HG03139 (cell line): ENCODE data around the gene ADGRV1.

ENCODE experiments used
- ATAC-seq: cut with Tn5 transposase; IDR thresholded peaks from one replicate; pipeline ENCODE4 v1.9.1; 2021; ENCODE audit not compliant: unreplicated experiment

Gene ADGRV1

DNA sequence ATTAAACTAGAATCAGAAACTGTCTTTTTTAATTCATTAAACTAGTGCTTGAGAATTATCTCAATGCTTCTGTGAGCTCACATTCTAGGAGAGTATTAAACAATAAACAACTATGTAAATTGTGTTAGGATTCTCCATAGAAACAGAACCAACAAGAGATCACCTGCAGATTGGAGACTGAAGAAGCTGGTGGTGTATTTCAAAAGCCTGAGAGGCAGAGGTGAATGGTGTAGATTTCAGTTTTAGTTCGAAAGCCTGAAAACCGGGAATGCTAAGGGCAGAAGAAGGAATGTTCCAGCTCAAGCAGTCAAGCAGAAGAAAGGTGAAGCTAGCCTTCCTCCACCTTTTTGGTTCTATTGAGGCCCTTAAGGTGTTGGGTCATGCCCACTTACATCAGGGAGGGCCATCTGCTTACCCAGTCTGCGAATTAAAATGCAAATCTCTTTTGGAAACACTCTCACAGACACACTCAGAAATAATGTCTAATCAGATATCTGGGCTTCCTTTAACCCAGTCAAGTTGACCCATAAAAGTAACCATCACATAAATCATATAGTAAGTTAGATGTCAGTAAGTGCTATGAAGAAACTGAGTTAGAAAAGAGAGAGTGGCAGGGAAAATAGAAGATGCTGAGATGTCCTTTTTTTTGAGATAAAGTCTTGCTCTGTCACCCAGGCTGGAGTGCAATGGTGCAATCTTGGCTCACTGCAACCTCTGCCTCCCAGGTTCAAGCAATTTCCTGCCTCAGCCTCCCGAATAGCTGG is 533.1 kb downstream of the ADGRV1 start:
- no peak for ATAC-seq

GRCh38 chr5:91092859-91093783 is 534.5 kb downstream of the ADGRV1 start:
- ATAC-seq = no peak

DNA sequence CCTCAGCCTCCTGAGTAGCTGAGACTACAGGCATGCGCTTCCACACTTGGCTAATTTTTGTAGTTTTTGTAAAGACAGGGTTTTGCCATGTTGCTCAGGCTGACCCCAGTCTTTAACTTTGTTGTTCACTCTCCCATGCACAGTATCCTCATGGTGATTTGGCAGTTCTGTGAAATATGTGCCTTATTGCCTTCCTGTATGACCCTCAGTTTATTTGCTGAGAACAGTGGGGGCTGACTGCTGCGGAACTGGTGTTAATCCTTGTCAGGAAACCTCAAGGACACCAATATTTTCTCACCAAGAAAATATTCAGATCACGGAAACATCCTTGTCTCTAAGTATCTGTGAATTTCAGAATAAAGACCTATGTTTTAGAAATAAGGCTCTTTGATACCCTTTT is 536.7 kb downstream of the ADGRV1 start:
- ATAC-seq = no peak

- ATAC-seq = no peak
These were observed 537.3 kb downstream of the ADGRV1 start for GRCh38 chr5:91095786-91096385.

DNA sequence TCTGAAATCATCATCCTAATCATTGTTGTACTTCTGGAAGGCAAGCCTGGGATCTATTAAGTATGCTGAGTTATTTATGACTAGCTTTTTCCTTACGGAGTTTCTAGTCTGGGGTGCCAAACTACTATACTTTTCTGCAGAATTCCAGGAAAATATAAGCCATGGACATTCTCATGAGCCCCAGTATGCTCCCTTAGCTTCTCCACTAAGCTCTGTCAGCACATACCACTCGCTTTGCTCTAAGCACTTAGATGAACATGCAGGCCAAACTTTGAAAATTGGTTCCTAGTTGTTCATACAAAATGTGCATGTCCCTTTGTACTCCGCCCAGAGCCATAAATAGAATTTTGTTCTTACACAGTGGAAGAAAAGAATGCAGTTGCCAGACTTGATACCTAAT is 539.9 kb downstream of the ADGRV1 start:
- no peak for ATAC-seq

DNA sequence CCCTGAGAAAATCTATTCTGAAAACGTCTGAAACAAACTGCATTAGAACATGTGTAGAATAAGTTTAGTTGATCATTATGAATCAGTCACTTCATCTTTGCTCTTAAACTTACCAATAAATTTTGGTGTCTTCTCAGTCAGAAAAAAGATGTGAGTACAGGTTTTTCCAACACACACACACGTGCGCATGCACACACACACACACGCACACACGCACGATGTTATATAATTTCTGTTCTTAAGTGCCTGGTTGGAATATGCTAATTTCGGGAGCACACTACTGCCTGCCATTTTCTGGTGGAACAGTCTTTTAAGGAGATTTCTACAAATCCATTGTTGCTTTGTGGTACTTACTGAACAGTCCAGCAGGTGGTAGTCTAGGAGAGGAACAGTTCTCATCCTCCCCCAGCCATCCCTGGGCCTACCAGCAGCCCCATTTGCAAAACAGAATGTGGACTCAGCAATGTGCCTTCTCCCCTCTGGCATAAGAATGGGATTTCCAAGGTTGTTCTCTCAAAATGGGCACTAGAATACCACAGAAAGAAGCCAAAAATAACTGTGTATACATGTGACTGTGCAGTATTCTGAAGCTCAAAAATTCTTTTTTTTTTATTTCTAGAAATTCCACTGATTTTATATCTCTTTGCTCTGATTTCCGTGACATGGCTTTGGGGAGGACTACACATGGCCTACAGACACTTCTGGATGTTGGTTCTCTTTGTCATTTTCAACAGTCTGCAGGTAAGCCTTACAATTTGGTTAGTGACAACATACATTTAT is 543.2 kb downstream of the ADGRV1 start:
- peak; percentile 96 for ATAC-seq

- ATAC-seq = no peak
These were observed 544.9 kb downstream of the ADGRV1 start for GRCh38 chr5:91103353-91104061.

DNA sequence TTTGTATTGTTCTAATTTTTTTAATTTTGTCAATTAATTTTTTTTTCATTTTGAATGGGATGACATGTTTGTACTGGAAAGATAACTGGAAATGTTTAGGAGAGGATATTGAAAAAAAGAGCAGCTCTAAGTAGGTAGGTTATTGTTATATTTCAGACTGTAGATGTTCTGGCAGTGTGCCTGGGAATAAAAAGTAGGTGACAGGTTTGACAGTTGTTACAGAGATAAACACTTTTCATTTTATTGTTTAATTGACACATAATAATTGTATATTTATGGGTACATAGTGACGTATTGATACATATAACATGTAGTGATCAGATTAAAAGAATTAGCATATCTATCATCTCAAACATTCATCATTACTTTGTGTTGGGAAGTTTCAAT is 545.5 kb downstream of the ADGRV1 start:
- no peak for ATAC-seq

DNA sequence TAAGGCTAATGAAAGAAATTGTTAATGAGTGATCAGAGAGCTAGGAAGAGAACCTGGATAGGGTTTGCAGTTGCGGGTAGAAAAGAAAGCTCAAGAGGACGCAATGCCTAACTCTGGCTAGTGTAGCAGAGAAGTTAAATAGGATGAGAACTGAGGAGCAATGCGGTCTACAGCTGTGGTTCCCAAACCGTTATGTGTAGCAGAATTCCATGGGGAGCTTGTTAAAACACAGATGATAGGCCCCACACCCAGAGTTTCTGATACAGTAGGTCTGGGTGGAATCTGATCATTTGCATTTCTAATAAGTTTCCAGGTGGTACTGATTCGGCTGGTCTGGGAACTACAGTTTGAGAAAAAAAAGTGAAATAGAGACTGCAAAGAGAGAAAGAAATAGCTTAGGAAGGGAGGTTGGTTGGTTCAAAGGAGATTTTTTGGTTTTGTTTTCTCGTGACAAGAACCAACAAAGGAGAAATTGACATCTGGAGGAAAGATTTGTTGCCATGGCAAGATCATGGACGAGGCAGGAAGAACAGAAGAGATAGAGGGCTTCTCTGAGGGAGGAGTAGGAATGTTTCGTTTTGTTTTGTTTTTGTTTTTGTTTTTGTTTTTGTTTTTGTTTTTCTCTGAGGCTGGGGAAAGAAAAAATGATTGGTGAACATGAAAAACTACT is 548.4 kb downstream of the ADGRV1 start:
- ATAC-seq = no peak

DNA sequence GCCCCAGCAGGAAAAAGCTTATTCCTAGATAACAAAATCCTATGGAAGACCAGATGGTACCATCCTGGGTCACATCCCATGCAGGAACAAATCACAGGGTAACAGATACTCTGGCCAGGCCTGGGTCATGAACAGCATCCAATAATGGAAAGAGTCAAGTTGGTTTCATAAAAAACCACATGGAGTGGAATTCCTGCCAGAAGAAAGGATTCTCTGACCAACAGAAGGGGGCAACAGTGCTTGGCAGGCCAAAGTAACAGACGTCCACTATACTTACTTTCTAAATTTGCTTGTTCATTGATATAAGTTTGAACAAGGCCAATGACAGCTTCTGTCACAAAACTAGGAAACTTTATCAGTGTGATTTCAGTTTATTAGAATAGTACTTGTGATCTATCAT is 551.0 kb downstream of the ADGRV1 start:
- ATAC-seq = no peak

GRCh38 chr5:91110686-91111085 is 552.1 kb downstream of the ADGRV1 start:
- no peak for ATAC-seq

DNA sequence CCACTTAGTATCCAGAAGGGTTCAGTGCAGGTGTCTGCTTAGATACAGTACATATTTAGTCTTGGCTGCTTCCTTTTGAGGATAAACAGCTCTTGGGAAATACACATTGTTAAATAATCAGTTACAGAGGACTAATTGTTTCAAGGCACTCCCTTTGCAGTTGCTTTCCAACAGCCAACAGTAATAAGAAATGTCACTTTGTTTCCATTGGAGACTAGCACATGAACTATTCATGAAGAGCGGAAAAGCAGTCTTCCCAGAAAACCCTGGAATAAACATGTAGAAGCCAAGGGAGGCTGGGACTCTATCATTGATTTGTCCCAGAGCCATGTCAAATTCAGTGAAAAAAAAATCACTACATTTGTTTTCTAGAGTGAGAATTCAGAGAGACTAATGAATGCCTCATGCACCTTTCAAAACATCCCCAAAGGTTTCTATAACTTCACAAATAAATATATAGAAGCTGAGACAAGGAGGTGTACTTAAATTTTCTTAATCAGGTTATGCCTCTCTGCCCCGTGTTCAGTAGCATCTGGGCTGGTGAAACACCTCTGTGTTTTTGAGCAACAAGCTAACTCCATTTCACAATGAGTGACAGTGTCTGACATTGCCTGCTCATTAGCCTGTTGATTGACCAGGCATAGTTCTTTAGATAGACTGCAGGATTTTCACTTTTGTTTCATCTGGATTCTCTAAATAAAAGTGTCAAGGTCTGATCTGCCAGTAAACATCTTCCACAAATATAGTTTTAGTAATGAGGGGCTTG is 553.1 kb downstream of the ADGRV1 start:
- ATAC-seq = no peak

- ATAC-seq = no peak
These were observed 556.1 kb downstream of the ADGRV1 start for GRCh38 chr5:91114658-91115057.

DNA sequence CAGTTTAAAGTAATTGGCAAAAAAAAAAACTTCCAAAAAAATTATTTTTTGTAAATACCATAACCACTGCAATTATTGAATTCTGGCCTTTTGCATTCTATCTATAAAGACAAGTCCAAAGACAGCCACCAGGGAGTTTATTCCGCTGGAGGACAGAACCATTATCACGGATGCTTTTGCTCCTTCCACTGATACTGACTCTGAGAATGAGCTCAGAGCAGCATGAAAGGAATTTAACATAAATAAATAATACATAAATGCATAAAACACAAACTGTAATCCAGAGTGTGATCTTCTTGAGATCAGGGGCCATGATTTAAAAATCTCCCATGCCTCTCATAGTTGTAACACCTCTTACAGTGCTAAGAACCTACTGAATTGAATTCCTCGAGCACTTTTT is 559.8 kb downstream of the ADGRV1 start:
- no peak for ATAC-seq

DNA sequence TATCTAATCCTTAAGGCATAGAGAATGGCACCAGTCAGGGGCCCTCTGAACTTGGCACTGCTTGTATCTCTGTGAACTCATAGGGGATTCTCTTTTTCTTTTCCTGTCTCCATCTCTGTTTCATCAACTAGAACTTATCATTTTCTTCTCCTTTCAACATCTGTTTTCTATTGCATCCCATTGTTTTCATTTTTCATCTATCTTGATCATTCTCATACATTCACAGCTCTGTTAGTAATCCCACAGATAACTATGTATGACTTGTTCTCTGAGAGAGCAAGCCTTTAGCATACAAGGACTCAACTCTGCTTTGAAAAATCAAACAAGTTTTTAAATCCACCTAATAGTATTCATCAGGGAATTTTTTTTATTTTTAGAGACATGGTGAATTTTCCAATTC is 560.2 kb downstream of the ADGRV1 start:
- no peak for ATAC-seq

- ATAC-seq = no peak
These were observed 560.6 kb downstream of the ADGRV1 start for GRCh38 chr5:91119217-91119616.

DNA sequence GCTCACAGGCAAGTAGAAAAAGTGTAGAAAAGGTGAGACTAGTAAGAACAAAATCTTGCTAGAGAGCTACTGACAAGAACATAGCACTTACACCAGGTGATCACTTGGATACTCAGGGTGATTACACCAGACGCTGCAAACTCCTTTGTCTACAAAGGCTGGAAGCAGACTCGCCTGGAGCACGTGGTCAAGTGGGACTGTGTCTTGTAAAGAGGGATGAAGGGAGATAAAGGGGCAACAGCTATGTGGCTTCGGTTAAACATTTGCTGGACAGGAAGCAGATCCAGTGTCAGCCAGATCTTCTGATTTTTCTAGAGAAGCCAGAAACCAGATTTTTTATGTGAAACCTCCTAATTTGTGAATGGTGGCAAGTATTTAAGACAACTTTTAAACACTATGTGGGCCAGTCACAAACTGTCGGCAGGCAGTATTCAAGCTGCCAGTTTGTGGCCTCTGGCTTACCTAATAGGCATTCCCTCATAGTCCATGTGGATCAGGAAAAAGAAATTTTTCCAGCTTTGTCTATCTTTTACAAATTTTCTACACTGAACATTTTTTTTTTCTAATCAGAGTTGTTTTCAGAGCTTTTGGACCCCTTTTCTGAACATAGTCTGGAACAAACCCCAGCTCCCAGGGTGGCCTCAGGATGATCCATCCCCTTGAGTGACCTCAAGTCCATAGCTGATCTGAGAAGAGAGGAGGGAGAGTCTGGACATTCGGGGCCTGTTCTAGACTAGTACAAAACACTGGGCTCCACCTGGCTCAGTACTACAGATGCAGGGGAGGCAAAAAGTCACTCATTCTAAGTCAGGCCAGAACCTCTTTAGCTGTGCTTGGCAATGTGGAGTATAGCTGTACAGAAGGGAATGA is 561.6 kb downstream of the ADGRV1 start:
- ATAC-seq = no peak

GRCh38 chr5:91121347-91121993 is 562.9 kb downstream of the ADGRV1 start:
- no peak for ATAC-seq
